Measurements from ENCODE around the gene B4GALT4. TPM values are rescaled to one million over a fixed set of nuclear protein-coding genes. Genes with fewer than 3 reads are reported as not detected.

B4GALT4 gene
- total and polyA plus RNA-seq, 11 donors = 8.1 to 15.9 (median 12.1) TPM

- intact Hi-C loops (cut with DNase I) = no loop called here
- ATAC-seq (peak in 1 of 4 donors; percentile 22), DNase-seq (no peak)
- H3K4me3 ChIP-seq = peak overlapping the region in 1 of 12 donors; percentile 7
- H3K9me3 ChIP-seq = no peaks in the 10 kb centered on the region
- peaks cover 0 to 20% (median 7%) of the 10 kb centered on the region in 9 donors for H3K36me3 ChIP-seq
- no peak overlapping the region for H3K27ac ChIP-seq
- WGBS, 4 donors = 46 to 57% (median 54%) methylated on average over 7 to 8 of the region's 8 CpGs
- no peaks in the 10 kb centered on the region for H3K27me3 ChIP-seq
- TF ChIP-seq CTCF (IDR thresholded peaks at IDR 0.05) = no peak
- no peak for TF ChIP-seq POLR2A (IDR thresholded peaks at IDR 0.05)
- peaks cover 0 to 22% (median 4%) of the 10 kb centered on the region in 12 donors for H3K4me1 ChIP-seq
Measured at GRCh38 chr3:119205209-119205608, 35.5 kb downstream of the B4GALT4 start.

- ATAC-seq = no peak
- Histone ChIP-seq H3K4me3 (no peak overlapping the region), H3K36me3 (no peaks in the 10 kb centered on the region), H3K27ac (no peak overlapping the region), H3K4me1 (no peaks in the 10 kb centered on the region), H3K27me3 (no peaks in the 10 kb centered on the region), H3K9me3 (no peaks in the 10 kb centered on the region)
- intact Hi-C loops (cut with DNase I) = no loop called here
- 72 to 81% (median 74%) methylated on average over 1 of the region's 1 CpG for WGBS, 4 donors
- TF ChIP-seq POLR2A (IDR thresholded peaks at IDR 0.05) = no peak
- no peak for TF ChIP-seq CTCF (IDR thresholded peaks at IDR 0.05)
- DNase-seq = no peak
Measured at GRCh38 chr3:119195911-119196310, 44.8 kb downstream of the B4GALT4 start.

- Histone ChIP-seq H3K4me3 (no peak overlapping the region), H3K4me1 (no peaks in the 10 kb centered on the region), H3K27ac (no peak overlapping the region), H3K36me3 (no peaks in the 10 kb centered on the region), H3K9me3 (no peaks in the 10 kb centered on the region), H3K27me3 (no peaks in the 10 kb centered on the region)
- DNase-seq (no peak), ATAC-seq (no peak)
- intact Hi-C loops (cut with DNase I) = no loop called here
- TF ChIP-seq CTCF (IDR thresholded peaks at IDR 0.05) = no peak
- no peak for TF ChIP-seq POLR2A (IDR thresholded peaks at IDR 0.05)
- WGBS, 4 donors = 70 to 89% (median 77%) methylated on average over 1 of the region's 1 CpG
Measured at GRCh38 chr3:119195151-119195476, 45.6 kb downstream of the B4GALT4 start.

GRCh38 chr3:119194237-119195150, 46.2 kb downstream of the B4GALT4 start:
- Histone ChIP-seq H3K36me3 (no peaks in the 10 kb centered on the region), H3K4me3 (no peak overlapping the region), H3K9me3 (no peaks in the 10 kb centered on the region), H3K27ac (no peak overlapping the region), H3K27me3 (no peaks in the 10 kb centered on the region), H3K4me1 (no peaks in the 10 kb centered on the region)
- WGBS, 4 donors = 85 to 92% (median 89%) methylated on average over 7 of the region's 7 CpGs
- DNase-seq (no peak), ATAC-seq (no peak)
- no peak for TF ChIP-seq POLR2A (IDR thresholded peaks at IDR 0.05)
- TF ChIP-seq CTCF (IDR thresholded peaks at IDR 0.05) = no peak
- intact Hi-C loops (cut with DNase I) = no loop called here

All from heart left ventricle (tissue), 16 donors.